HL-60 (cell line): ENCODE results near the gene DPEP1.

Source experiments
- DNase-seq, 2 experiments: peaks; one replicate each; pipeline ENCODE4 v3.0.0-alpha.2; 2010 to 2020; ENCODE audit warnings: low read depth in 1 of 2, low spot score in 1 of 2
- H3K27ac ChIP-seq: fragments of 250-450 bp; sonication (Bioruptor Pico); replicated peaks from 2 replicates; pipeline ENCODE4 v1.5.1; 2020; ENCODE audit warnings: mild to moderate bottlenecking, moderate library complexity
- H3K27me3 ChIP-seq: fragments of 250-450 bp; sonication (Bioruptor Pico); 2 replicates; pipeline ENCODE4 v1.5.1; 2021; ENCODE audit warnings: mild to moderate bottlenecking, moderate library complexity; ENCODE audit not compliant: insufficient read depth, poor library complexity, severe bottlenecking
- H3K4me3 ChIP-seq: replicated peaks from 2 replicates; pipeline ENCODE4 v1.5.1; 2011; ENCODE audit warnings: mild to moderate bottlenecking, control low read depth, low read length; ENCODE audit not compliant: insufficient read depth
- CTCF ChIP-seq: IDR thresholded peaks from one replicate; pipeline ENCODE4 v1.5.1; 2011; ENCODE audit warnings: low read length, control low read depth, inconsistent platforms; ENCODE audit not compliant: insufficient read depth
- GABPA ChIP-seq: IDR thresholded peaks from 2 replicates; pipeline ENCODE4 v1.6.1; 2012; ENCODE audit warnings: low read depth
- POLR2AphosphoS5 ChIP-seq: IDR thresholded peaks from 2 replicates; pipeline ENCODE4 v1.6.1; 2012; ENCODE audit warnings: low read depth
- REST ChIP-seq: IDR thresholded peaks from 2 replicates; pipeline ENCODE4 v1.6.1; 2012; ENCODE audit warnings: low read depth; ENCODE audit not compliant: insufficient replicate concordance
- SPI1 ChIP-seq: IDR thresholded peaks from 2 replicates; pipeline ENCODE4 v1.6.1; 2012; ENCODE audit warnings: low read depth, mild to moderate bottlenecking, borderline replicate concordance

The DPEP1 gene

GRCh38 chr16:89598199-89598598, 15.2 kb upstream of the DPEP1 start:
- no peak for DNase-seq
- H3K27ac ChIP-seq: no peak overlapping the region
- H3K27me3 ChIP-seq: no peaks in the 10 kb centered on the region
- no peak overlapping the region for H3K4me3 ChIP-seq
- TF ChIP-seq CTCF: no peak
- no peak for TF ChIP-seq GABPA
- TF ChIP-seq REST: no peak
- no peak for TF ChIP-seq POLR2AphosphoS5
- no peak for TF ChIP-seq SPI1

- DNase-seq: no peak
- H3K27ac ChIP-seq: no peak overlapping the region
- TF ChIP-seq GABPA (no peak), REST (no peak), POLR2AphosphoS5 (no peak), CTCF (no peak), SPI1 (no peak)
- H3K4me3 ChIP-seq: no peak overlapping the region
- no peaks in the 10 kb centered on the region for H3K27me3 ChIP-seq
These were observed 14.0 kb upstream of the DPEP1 start for GRCh38 chr16:89599451-89599858.

GRCh38 chr16:89599902-89600301, 13.5 kb upstream of the DPEP1 start:
- no peak overlapping the region for H3K4me3 ChIP-seq
- DNase-seq: no peak
- H3K27ac ChIP-seq: no peak overlapping the region
- H3K27me3 ChIP-seq: no peaks in the 10 kb centered on the region
- no peak for TF ChIP-seq CTCF
- TF ChIP-seq REST: no peak
- no peak for TF ChIP-seq POLR2AphosphoS5
- no peak for TF ChIP-seq GABPA
- TF ChIP-seq SPI1: no peak
